Chondrocyte (in vitro differentiated cells): Measurements from ENCODE around the gene DNAJB2. TPM values are rescaled to one million over a fixed set of nuclear protein-coding genes. Genes with fewer than 3 reads are reported as not detected.

Experiments used
- DNase-seq: peaks from one replicate; pipeline ENCODE4 v3.0.0; 2021; ENCODE audit warnings: mixed read lengths, low spot score
- H3K27ac Mint-ChIP-seq: one replicate; pipeline ENCODE4 v1.8.0; 2021; ENCODE audit warnings: mild to moderate bottlenecking, moderate library complexity, mixed read lengths; ENCODE audit not compliant: unreplicated experiment
- H3K27me3 Mint-ChIP-seq: 2 replicates; pipeline ENCODE4 v1.8.0; 2021; ENCODE audit warnings: low read depth, mixed read lengths
- H3K36me3 Mint-ChIP-seq: 2 replicates; pipeline ENCODE4 v1.8.0; 2021; ENCODE audit warnings: low read depth, mixed read lengths
- H3K4me1 Mint-ChIP-seq: 2 replicates; pipeline ENCODE4 v1.8.0; 2021; ENCODE audit warnings: low read depth, mild to moderate bottlenecking, mixed read lengths
- H3K4me3 Mint-ChIP-seq: one replicate; pipeline ENCODE4 v1.8.0; 2021; ENCODE audit warnings: mild to moderate bottlenecking, moderate library complexity, mixed read lengths; ENCODE audit not compliant: unreplicated experiment
- H3K9me3 Mint-ChIP-seq: 2 replicates; pipeline ENCODE4 v1.8.0; 2021; ENCODE audit warnings: low read depth, mixed read lengths
- CTCF ChIP-seq: fragments of 200-600 bp; sonication (generic); IDR thresholded peaks from 2 replicates; pipeline ENCODE4 v1.5.0; 2021; ENCODE audit warnings: antibody characterized with exemption, mild to moderate bottlenecking, moderate library complexity
- total RNA-seq: library from RNA; stranded (reverse); gene quantifications from 3 replicates; pipeline ENCODE4 v1.2.1, GENCODE V29; 2021

DNAJB2 gene
- total RNA-seq, 1 donor from 2014 or later: 55.6 TPM

DNA sequence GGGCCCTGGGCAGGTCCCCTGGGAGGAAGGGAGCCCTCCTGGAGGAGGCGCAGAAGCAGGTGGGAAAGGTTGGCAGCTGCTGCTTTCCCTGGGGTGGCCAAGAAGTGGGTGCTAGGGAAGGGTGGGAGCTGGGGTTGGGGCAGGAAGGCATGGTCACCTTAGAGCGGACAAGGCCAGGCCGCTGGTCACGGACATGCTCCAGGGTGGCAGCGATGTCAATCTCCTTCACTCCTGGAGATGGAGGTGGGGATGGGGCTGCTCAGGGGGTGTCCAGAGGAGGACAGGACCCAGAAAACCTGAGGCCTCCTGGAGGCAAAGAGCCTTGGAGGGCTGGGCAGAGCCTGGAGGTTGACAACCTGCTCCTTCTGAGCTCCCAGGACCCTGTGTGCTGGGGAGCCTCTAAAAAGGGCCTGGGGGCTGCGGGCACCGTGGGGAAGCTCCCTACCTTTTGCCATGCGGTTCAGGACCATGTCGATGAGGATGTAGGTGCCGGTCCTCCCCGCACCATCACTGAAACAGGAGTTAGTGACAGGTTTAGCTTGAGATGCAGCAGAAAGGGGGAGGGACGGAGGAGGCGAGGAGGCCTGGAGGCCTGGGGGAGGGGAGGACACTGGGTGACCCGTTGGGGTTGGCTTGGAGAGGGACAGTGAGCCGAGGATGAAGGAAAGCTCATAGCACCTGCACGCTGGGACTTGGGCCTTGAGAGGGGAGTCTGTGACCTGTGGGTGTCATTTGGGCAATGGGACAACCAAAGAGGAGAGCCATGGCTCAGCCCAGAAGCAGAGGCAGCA is 11.4 kb downstream of the DNAJB2 start:
- TF ChIP-seq CTCF: no peak
- peaks cover 37% of the 10 kb centered on the region for H3K4me1 Mint-ChIP-seq
- no peaks in the 10 kb centered on the region for H3K9me3 Mint-ChIP-seq
- H3K4me3 Mint-ChIP-seq: no peak overlapping the region
- no peaks in the 10 kb centered on the region for H3K36me3 Mint-ChIP-seq
- no peaks in the 10 kb centered on the region for H3K27me3 Mint-ChIP-seq
- H3K27ac Mint-ChIP-seq: no peak overlapping the region
- peak; percentile 64 for DNase-seq

- DNase-seq: peak; percentile 56
- no peaks in the 10 kb centered on the region for H3K27me3 Mint-ChIP-seq
- H3K9me3 Mint-ChIP-seq: no peaks in the 10 kb centered on the region
- peaks cover 30% of the 10 kb centered on the region for H3K4me1 Mint-ChIP-seq
- H3K36me3 Mint-ChIP-seq: no peaks in the 10 kb centered on the region
- H3K4me3 Mint-ChIP-seq: no peak overlapping the region
- H3K27ac Mint-ChIP-seq: no peak overlapping the region
- no peak for TF ChIP-seq CTCF
These were observed 12.2 kb downstream of the DNAJB2 start for GRCh38 chr2:219291394-219291793.

GRCh38 chr2:219291910-219292490 is 12.8 kb downstream of the DNAJB2 start:
- Mint-ChIP-seq H3K27me3 (no peaks in the 10 kb centered on the region), H3K27ac (no peak overlapping the region), H3K36me3 (no peaks in the 10 kb centered on the region), H3K4me1 (peaks cover 25% of the 10 kb centered on the region), H3K9me3 (no peaks in the 10 kb centered on the region), H3K4me3 (no peak overlapping the region)
- DNase-seq: peak; percentile 32
- no peak for TF ChIP-seq CTCF

- H3K36me3 Mint-ChIP-seq: no peaks in the 10 kb centered on the region
- no peaks in the 10 kb centered on the region for H3K9me3 Mint-ChIP-seq
- H3K4me1 Mint-ChIP-seq: peaks cover 25% of the 10 kb centered on the region
- no peak overlapping the region for H3K27ac Mint-ChIP-seq
- H3K4me3 Mint-ChIP-seq: no peak overlapping the region
- DNase-seq: no peak
- no peaks in the 10 kb centered on the region for H3K27me3 Mint-ChIP-seq
- no peak for TF ChIP-seq CTCF
These were observed 13.4 kb downstream of the DNAJB2 start for GRCh38 chr2:219292616-219293015.

- no peak for TF ChIP-seq CTCF
- no peak for DNase-seq
- H3K4me1 Mint-ChIP-seq: peaks cover 24% of the 10 kb centered on the region
- no peaks in the 10 kb centered on the region for H3K27me3 Mint-ChIP-seq
- H3K9me3 Mint-ChIP-seq: no peaks in the 10 kb centered on the region
- H3K4me3 Mint-ChIP-seq: peak overlapping the region; percentile 67
- H3K36me3 Mint-ChIP-seq: no peaks in the 10 kb centered on the region
- no peak overlapping the region for H3K27ac Mint-ChIP-seq
These were observed 14.6 kb downstream of the DNAJB2 start for GRCh38 chr2:219293736-219294231.
